Measurements from ENCODE around the gene GTSF1L.

- TF ChIP-seq PAX5 (IDR thresholded peaks at IDR 0.05; ENCODE audit: insufficient read depth, low read length, severe bottlenecking) (no peak), POLR2AphosphoS5 (IDR thresholded peaks at IDR 0.05; ENCODE audit: low read depth, low read length) (no peak), POLR2A (IDR thresholded peaks at IDR 0.05; ENCODE audit: low read depth, low read length) (no peak), SPI1 (IDR thresholded peaks at IDR 0.05; ENCODE audit: low read depth, low read length) (no peak)
These were observed 44.4 kb downstream of the GTSF1L start for GRCh38 chr20:43682446-43682845.

All from GM12891 (cell line).